Measurements from ENCODE around the gene KLF4.
"Not testable (repeated sequence)": the region's sequence is repeated elsewhere in the genome, so short reads cannot be mapped to it uniquely, and the experiment has no call there.

Gene KLF4

DNA sequence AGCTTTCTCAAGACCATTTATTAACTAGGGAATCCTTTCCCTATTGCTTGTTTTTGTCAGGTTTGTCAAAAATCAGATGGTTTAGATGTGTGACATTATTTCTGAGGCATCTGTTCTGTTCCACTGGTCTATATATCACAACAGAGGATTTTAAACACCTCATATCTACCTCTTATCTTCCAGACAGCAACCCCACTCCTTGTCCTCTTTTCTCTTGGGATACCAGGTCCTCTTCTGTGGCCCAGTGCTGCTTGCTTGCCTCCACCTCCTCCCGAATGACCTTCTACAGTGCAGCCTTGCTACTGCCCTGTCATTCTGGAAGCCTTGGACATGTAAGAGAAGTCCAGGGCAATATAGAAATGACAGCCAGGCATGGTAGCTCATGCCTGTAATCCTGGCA is 30.6 kb upstream of the KLF4 start:
- Histone ChIP-seq H3K27me3 (no peaks in the 10 kb centered on the region), H3K9me3 (no peaks in the 10 kb centered on the region)
- no peak for TF ChIP-seq CTCF (IDR thresholded peaks at IDR 0.05; ENCODE audit: low read depth, low read length)

GRCh38 chr9:107518037-107518807 is 28.7 kb upstream of the KLF4 start:
- Histone ChIP-seq H3K9me3 (no peaks in the 10 kb centered on the region), H3K27me3 (no peaks in the 10 kb centered on the region), H3K4me1 (no peaks in the 10 kb centered on the region), H3K36me3 (no peaks in the 10 kb centered on the region), H3K4me3 (ENCODE audit: low read depth, low read length) (no peak overlapping the region)
- no peak for TF ChIP-seq CTCF (IDR thresholded peaks at IDR 0.05; ENCODE audit: low read depth, low read length)
- DNase-seq, result no peak

More for the DNA sequence above, 30.6 kb upstream of the KLF4 start:
- no peaks in the 10 kb centered on the region for H3K36me3 ChIP-seq
- DNase-seq, result no peak
- H3K4me1 ChIP-seq, result no peaks in the 10 kb centered on the region
- no peak overlapping the region for H3K4me3 ChIP-seq (ENCODE audit: low read depth, low read length)

- Histone ChIP-seq H3K4me3 (ENCODE audit: low read depth, low read length) (no peak overlapping the region), H3K9me3 (no peaks in the 10 kb centered on the region), H3K27me3 (no peaks in the 10 kb centered on the region), H3K4me1 (no peaks in the 10 kb centered on the region), H3K36me3 (no peaks in the 10 kb centered on the region)
- no peak for DNase-seq
- no peak for TF ChIP-seq CTCF (IDR thresholded peaks at IDR 0.05; ENCODE audit: low read depth, low read length)
Measured at GRCh38 chr9:107513464-107514100, 24.0 kb upstream of the KLF4 start.

- Histone ChIP-seq H3K9me3 (no peaks in the 10 kb centered on the region), H3K4me1 (no peaks in the 10 kb centered on the region), H3K4me3 (ENCODE audit: low read depth, low read length) (no peak overlapping the region), H3K27me3 (no peaks in the 10 kb centered on the region), H3K36me3 (no peaks in the 10 kb centered on the region)
- no peak for DNase-seq
- no peak for TF ChIP-seq CTCF (IDR thresholded peaks at IDR 0.05; ENCODE audit: low read depth, low read length)
Measured at GRCh38 chr9:107504585-107505455, 15.3 kb upstream of the KLF4 start.

GRCh38 chr9:107502464-107502863 is 12.9 kb upstream of the KLF4 start:
- Histone ChIP-seq H3K4me3 (ENCODE audit: low read depth, low read length) (no peak overlapping the region), H3K36me3 (no peaks in the 10 kb centered on the region), H3K9me3 (no peaks in the 10 kb centered on the region), H3K4me1 (no peaks in the 10 kb centered on the region), H3K27me3 (no peaks in the 10 kb centered on the region)
- no peak for TF ChIP-seq CTCF (IDR thresholded peaks at IDR 0.05; ENCODE audit: low read depth, low read length)
- DNase-seq, result no peak

DNA sequence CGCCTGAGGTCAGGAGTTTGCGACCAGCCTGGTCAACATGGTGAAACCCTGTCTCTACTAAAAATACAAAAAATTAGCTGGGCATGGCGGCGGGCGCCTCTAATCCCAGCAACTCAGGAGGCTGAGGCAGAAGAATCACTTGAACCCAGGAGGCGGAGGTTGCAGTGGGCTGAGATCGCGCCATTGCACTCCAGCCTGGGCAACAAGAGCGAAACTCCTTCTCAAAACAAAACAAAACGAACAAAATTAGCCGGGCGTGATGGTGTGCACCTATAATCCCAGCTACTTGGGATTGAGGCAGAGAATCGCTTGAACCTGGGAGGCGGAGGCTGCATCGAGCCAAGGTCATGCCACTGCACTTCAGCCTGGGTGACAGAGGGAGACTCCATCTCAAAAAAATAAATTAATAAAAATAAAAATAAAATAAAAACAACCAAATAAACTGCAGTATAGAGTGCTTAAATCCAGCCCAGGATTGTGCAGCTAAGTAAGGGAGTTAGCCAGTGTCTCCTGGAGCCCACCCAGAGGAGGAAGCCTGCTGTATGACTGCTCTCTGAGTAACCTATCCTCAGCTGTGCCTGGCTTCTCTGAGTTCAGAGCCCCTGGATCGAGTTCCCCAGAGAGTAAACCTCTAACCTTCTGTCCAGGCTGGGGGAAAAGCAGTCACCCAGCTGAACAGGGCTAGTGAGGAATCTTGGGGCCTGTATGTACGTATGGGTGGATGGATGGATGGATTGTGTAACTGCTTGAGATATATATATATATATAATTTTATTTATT is 11.0 kb upstream of the KLF4 start:
- DNase-seq; H3K27me3 ChIP-seq; H3K4me1 ChIP-seq; H3K9me3 ChIP-seq; H3K4me3 ChIP-seq (ENCODE audit: low read depth, low read length); H3K36me3 ChIP-seq: not testable (repeated sequence)
